Stomach (tissue), 4 donors: ENCODE results near the gene SGF29.
"Not testable (repeated sequence)": the region's sequence is repeated elsewhere in the genome, so short reads cannot be mapped to it uniquely, and the experiment has no call there.

Experiments used
- EP300 ChIP-seq: sonication (generic); formaldehyde crosslinking; IDR thresholded peaks from one replicate; pipeline ENCODE4 v1.6.1; 2017; ENCODE audit warnings: antibody characterized with exemption
- POLR2AphosphoS5 ChIP-seq, 3 donors: sonication (generic); formaldehyde crosslinking; IDR thresholded peaks; one replicate each; pipeline ENCODE4 v1.6.1; 2016; ENCODE audit warnings: antibody characterized with exemption in 3 of 3
- TF ChIP-seq, protein P1 (sequence below), 7 experiments: fragments of 450-650 bp in 4 of 7; fragments of 200-600 bp in 3 of 7; sonication (generic) in 3 of 7; IDR thresholded peaks; one replicate each; pipeline ENCODE4 v1.5.1; 2016 to 2019; ENCODE audit warnings: antibody characterized with exemption in 7 of 7, control low read depth in 2 of 7, mild to moderate bottlenecking in 1 of 7

DNA sequence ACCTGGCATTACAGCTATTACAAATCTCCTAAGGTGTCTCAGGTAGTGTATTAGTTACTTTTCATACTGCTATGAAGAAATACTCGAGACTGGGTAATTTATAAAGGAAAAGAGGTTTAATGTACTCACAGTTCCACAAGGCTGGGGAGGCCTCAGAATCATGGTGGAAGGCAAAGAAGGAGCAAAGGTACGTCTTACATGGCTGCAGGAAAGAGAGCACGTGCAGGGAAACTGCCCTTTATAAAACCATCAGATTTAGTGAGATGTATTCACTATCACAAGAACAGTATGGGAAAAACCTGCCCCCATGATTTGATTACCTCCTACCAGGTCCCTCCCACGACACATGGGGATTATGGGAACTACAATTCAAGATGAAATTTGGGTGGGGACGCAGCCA is 77.2 kb downstream of the SGF29 start:
- TF ChIP-seq, protein P1, sequence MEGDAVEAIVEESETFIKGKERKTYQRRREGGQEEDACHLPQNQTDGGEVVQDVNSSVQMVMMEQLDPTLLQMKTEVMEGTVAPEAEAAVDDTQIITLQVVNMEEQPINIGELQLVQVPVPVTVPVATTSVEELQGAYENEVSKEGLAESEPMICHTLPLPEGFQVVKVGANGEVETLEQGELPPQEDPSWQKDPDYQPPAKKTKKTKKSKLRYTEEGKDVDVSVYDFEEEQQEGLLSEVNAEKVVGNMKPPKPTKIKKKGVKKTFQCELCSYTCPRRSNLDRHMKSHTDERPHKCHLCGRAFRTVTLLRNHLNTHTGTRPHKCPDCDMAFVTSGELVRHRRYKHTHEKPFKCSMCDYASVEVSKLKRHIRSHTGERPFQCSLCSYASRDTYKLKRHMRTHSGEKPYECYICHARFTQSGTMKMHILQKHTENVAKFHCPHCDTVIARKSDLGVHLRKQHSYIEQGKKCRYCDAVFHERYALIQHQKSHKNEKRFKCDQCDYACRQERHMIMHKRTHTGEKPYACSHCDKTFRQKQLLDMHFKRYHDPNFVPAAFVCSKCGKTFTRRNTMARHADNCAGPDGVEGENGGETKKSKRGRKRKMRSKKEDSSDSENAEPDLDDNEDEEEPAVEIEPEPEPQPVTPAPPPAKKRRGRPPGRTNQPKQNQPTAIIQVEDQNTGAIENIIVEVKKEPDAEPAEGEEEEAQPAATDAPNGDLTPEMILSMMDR (IDR thresholded peaks at IDR 0.05), result not testable (repeated sequence)
- not testable (repeated sequence) for TF ChIP-seq POLR2AphosphoS5 (IDR thresholded peaks at IDR 0.05); EP300
